ENCODE measurements around the gene TREML2. TPM values are rescaled to one million over a fixed set of nuclear protein-coding genes. Genes with fewer than 3 reads are reported as not detected.
"Not testable (repeated sequence)": the region's sequence is repeated elsewhere in the genome, so short reads cannot be mapped to it uniquely, and the experiment has no call there.

The TREML2 gene
- total RNA-seq, 1 donor from 2014 or later: not detected

DNA sequence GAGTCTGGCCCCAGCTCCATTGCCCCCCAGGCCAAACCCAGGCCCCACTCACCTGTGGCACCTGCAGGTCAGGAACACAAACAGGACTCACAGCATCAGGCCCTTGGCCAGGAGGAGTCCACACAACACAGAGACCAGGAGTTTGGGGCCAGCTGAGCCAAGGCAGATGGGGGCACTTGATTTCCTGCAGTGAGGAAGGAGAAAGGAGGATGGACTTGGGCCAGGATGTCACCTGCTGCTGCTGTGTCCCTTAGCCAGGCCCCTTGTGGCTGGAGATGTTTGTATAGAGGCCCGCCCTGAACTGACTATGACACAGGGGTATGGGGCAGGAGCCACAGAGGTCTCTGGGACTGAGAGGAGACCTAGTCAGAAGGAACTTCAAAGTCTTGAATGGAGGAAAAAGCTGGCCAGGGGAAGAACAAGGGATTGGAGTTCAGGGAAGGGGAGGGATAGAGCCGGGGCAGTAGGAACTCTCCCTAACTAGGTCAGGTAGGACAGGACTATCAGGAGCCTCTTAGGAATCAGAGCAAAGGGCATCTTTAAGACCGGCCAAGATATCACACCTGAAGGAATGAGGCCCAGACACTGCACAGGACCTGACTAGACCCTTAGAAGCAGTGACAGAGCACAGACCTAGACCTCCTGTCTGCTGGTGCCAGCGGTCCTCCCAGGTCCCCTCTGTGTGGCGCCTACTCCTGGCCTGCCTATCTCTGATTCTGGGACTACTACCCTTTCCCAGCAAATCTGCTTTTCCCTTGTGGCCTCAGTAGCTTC, 8.8 kb upstream of the TREML2 start:
- DNase-seq (ENCODE audit: extremely low read depth, low read depth, low spot score): no peak

DNA sequence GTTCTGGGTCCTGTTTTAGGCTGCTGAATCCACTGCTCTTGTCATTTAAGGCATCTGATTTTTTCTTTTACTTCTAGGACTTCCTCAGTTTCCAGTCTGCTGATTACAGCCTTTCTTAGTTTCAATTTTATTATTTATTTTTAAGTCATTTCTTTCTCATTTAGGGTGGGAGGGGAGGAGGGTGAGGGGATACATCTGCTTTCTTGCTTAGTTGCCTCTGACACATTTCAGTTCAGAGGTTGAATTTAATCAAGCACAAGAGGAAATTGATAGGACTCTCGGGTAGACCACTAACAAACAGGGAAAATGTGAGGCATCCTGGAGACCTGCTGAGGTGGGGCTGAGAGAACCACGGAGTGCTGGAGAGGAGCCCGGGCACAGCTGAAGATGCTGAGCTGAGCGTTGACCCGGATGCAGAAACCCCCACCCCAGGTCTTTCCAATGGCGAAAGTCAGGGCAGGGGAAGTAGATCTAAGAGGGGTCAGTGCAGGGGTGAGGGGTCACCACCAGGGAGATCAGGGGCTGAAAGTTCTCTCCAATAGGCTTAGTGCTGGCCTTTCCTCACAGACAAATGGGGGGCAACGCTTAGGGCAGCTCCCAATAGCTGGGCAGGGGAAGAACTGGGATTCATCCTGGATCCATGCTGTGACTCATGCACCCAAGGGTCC, 7.6 kb upstream of the TREML2 start:
- no peak for DNase-seq (ENCODE audit: extremely low read depth, low read depth, low spot score)

DNA sequence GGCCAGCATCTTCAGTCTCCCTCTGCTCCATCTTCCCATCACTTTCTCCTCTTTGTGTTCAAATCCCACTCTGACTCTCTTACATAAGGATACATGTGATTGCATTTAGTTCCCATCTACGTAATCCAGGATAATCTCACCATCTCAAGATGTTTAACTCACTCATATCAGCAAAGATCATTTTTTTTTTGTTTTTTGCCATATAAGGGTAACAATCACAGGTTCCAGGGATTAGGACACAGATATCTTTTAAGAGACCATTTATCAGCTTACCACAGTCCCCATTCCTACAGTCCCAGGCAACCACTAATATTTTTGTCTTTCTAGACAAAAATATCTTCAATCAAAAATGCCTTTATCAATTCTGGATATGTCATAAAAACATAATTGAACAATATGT, 3.2 kb upstream of the TREML2 start:
- no peak for DNase-seq (ENCODE audit: extremely low read depth, low read depth, low spot score)

DNA sequence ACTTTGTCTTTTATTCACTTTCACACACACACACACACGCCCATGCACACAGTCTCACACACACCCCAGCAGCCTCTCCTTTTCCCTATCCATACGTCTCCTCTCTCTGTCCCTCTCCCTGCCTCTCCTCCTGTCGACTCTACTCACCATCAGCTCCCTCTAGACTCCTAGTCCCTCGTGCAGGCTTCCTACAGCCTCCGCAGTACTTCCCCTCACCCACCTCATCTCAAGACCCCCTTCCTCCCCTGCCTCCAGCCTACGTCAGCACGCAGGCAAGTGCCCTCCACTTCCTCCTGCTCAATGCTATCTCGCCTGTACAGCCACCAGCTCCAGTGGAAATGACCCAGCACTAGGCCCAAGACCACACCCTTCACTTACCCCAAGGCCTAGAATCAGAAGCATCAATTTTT, 820 bp upstream of the TREML2 start:
- no peak for DNase-seq (ENCODE audit: extremely low read depth, low read depth, low spot score)

DNA sequence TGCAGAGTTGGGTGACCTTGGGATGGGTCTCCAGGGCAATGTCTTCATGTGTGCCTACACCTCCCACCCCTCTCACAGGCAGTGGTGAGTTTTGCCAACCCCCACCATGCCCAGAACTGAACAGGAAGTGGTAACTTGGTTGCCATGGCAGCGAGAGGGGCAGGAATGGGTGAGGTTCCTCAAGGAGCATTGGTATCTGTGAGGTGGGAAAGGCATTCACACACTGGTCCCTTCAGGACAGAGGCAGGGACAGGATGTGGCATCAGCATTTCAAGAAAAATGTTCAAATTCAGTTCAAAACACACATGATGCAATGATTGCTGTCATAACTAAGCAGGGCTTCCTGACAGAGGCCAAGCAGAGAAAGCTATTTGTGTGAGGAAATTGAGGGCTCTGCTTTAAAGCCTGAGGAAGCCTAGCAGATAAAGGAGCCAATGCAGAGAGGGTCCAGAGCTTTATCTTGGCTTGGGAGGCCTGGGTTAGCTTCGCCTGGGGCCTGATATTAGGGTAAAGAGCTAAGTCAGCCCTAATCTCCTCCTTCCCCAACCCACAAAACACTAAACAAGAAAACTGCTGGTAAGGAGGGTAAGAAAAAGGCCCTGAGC, 551 bp downstream of the TREML2 start:
- no peak for DNase-seq (ENCODE audit: extremely low read depth, low read depth, low spot score)

DNA sequence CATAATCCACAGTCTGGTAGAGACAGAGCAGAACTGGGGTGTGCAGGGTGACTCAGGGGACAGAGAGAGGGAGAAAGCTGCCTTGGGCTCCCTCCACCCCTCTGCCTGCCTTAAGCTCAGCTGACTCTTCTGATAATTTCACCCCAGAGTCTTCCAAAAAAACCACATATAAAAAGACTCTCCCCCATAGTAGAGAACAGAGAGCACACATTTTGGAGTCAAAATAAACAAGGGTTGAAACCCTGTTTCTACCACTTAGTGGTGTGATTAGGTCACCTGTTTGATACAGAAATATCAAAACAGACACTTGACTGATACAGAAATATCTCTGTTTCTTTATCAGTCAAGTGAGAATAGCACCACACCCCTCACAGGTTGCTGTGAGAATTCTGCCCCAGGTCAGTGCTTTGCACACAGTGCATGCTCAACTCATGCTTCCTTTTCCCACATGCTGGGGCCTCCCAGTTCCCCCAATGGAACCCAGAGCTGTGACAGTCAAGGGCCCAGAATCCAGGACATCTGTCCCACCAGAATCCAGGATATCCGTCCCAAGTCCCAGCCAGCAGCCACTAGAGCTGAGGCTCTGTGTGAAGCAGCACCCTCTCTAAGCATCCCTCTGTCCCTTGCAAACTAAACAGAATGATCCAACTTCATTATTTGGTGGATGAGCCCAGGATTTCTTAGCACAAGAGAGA, 1.2 kb downstream of the TREML2 start:
- DNase-seq (ENCODE audit: extremely low read depth, low read depth, low spot score): no peak

DNA sequence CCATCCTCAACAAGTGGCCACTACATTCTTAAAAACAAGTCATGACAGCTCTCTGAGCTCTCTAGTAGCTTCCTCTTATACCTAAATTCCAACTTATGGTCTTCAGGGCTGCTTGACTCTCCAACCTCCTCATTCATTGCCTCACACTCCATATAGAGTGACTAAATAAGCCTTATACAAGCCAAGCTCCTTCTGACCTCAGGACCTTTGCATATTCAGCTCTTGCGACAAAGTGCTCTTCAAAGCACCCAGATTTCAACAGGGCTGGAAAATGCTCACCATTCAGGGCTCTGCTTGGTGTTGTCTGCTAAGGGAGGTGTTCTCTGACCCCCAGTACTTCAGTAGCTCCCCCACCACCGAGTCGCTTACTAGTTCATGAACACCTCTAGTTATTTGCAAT, 3.7 kb downstream of the TREML2 start:
- no peak for DNase-seq (ENCODE audit: extremely low read depth, low read depth, low spot score)

DNA sequence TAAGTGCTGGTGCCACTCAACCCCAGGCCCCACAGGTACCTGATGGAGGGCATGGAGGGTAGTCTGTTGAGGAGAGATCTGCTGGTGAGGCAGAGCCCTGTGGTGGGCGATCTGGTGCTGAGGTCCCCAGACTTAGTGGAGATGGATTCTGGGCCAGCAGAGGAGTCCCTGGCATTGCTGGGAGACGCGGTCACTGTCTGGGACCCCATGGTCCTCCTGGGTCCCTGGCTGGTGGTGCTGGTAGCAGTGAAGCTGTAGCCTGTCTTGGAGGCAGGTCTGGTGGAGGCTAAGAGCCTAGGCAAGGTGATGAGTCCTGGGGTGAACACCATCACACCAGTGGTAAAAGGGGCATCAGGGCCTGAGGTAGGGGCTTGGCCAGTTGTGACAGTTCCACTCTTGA, 6.6 kb downstream of the TREML2 start:
- no peak for DNase-seq (ENCODE audit: extremely low read depth, low read depth, low spot score)

DNA sequence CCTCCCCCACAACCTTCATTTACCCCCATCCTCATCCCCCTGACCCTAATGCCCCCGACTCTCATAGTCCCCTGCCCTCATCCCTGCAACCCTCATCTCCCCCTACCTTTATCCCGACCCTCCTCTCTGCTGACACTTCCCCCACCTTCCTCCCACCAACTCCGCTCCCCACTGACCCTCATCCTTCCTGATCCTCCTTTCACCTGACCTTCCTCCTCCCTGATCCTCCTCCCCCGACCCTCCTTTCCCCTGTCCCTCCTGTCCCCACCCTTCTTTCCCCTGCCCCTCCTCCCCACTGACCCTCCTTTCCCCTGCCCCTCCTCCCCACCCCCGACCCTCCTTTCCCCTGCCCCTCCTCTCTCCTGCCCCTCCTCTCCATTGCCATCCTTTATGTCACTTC, 7.1 kb downstream of the TREML2 start:
- no peak for DNase-seq (ENCODE audit: extremely low read depth, low read depth, low spot score)

DNA sequence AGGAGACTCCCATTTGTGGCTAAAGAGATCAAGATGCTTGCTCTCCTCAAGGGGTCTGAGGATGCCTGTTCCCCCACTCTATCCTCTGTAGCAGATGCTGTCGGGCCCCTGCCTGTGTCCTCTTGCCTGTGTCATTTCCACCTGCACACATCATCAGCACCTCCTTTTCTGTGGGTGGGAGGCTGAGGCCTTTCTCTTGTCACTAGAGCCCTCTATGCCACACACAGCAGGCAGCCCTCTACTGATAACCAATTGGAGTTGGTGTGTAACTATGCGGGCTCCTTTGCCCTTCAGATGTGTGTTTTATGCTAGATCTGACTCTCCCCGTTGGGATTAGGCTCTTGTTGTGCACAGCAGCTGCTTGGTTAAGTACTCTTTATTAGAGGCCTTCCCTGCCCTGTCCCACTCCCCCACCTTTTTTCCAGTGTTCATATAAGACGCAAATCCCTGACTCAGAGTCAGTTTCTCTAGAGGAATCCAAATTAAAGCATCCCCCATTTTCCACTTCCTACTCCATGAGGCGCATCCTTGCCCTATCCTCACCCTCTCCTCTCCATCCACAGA, 7.7 kb downstream of the TREML2 start:
- DNase-seq (ENCODE audit: extremely low read depth, low read depth, low spot score): no peak

DNA sequence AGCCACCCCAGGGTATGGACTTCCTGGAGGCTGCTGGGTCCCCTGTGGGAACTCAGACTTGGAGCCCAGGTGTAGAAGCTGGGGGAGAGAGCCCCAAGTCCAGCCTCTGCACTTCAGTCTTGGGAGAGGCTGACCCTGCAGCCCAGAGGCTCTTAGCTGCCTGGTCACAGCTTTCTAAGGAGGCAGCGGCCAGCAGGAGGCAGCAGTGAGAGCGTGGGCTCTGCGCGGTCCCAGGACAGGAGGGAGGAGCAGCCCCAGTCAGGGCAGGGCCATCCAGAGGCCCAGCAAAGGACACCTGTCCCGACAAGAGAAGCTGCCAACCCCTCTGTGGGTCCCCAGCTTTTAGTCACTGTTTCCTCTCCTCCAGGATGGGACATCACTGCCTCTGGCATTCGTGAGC, 9.4 kb downstream of the TREML2 start:
- DNase-seq (ENCODE audit: extremely low read depth, low read depth, low spot score): no peak

DNA sequence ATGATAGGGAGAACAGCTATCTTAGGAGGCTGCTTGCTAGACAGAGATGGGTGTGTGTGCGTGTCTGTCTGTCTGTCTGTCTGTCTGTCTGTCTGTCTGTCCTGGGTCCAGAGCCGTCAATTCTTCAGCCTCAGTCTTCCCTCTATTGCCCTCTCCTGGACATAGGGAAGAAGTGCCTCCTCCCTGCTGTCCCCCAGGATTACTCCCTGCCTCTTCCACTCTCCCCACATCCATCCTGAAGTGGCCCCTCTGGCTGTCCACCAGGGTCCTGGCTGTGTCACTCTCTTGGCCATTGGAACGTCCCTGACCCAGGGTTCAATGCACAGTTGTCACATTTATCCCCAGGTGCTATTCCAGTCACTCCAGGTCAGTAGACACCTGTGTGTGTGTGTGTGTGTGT, 10.2 kb downstream of the TREML2 start:
- DNase-seq (ENCODE audit: extremely low read depth, low read depth, low spot score): no peak

DNA sequence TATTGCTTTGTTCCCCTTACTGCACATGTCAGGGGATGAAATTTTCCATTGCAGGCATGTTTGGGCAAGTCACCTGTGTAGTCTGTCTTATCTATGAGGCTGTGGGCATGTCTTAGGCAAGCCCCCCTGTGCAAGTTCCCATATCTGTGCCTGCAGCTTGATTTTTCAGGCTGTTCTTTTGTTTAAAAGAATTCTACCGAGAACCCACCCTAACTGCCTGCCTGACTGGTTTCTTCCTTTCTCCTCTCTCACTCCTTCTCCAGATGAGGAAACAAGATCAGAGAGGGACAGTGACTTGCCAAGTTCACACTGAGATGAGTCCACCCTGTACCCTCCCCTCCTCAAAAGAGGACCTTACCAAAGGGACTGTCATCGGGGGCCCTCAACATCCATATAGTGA, 11.0 kb downstream of the TREML2 start:
- no peak for DNase-seq (ENCODE audit: extremely low read depth, low read depth, low spot score)

DNA sequence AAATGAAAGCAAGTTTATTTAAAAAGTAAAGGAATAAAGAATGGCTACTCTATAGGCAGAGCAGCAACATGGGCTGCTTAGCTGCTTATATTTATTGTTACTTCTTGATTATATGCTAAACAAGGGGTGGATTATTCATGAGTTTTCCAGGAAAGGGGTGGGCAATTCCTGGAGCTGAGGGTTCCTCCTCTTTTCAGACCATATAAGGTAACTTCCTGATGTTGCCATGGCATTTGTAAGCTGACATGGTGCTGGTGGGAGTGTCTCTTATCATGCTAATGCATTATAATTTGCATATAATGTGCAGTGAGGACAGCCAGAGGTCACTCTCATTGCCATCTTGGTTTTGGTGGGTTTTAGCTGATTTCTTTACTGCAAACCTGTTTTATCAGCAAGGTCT, 11.9 kb downstream of the TREML2 start:
- DNase-seq (ENCODE audit: extremely low read depth, low read depth, low spot score): not testable (repeated sequence)

DNA sequence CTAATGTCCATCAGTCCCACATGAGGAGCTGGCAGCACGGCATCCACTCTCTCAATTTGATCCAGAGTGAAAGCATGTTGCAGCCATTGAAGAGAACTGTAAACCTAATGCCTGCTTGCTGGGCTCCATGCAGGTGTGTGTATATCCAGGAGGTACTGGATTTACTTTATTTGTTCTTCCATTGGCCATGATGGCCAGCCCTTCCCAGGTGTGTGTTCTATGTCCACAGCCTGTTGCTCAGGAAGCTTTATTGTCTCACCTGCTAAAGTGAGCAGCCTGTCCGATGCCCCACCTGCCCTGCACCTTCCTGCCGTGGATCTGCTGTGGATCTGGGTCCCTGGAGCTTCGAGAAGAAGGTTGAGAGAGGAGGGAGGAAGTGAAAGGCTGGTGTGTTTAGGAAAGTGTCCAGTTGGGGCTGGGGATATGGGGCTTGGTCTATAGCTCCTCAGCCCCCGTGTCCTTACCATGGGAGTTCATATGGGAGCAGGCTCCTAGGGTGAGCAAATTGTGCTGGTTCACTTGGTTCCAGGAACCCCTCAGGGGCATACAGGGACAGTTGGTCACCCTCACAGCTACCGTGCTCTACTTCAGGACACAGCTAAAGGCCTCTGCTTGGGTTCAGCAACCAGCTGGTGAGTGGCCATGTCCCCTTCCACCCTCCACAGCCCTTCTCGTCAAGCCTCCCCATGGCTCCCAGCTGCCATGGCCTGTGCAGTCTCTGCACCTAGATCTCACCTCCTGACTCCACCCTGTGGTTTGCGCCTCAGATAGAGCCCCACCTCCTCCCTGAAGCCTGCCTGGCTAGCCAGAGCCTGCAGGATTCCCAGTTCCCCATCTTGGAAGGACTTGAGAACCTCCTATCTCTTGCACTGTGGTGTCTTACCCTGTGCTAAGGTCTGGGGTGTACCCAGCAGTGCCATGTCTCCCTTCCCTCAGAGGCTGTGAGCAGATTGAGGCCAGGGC, 12.7 kb downstream of the TREML2 start:
- no peak for DNase-seq (ENCODE audit: extremely low read depth, low read depth, low spot score)

DNA sequence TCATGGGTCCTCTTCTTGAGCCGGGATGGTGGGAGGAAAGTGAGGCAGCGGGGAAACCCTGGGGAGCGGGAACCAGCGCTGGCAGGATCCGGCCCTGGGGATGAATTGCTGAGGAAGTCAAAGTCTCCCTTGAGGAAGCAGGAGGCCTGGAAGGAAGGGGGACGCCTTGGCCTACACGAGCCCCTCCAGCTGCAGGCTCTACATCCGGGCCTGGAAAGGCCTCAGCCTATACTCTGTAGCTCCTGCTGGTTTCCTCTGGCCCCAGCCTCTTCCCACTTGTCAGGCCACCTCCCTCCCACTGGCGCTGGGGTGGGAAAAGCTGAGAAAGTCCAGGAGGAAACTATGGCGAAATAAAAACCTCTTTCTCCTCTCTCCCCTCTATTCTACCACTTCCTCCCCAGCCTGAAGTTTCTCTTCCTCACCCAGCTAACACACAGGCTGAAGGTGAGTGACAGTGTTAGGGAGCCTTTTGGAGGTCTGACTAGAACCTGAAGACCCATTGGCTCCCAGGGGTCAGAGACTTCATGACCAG, 14.9 kb downstream of the TREML2 start:
- no peak for DNase-seq (ENCODE audit: extremely low read depth, low read depth, low spot score)

DNA sequence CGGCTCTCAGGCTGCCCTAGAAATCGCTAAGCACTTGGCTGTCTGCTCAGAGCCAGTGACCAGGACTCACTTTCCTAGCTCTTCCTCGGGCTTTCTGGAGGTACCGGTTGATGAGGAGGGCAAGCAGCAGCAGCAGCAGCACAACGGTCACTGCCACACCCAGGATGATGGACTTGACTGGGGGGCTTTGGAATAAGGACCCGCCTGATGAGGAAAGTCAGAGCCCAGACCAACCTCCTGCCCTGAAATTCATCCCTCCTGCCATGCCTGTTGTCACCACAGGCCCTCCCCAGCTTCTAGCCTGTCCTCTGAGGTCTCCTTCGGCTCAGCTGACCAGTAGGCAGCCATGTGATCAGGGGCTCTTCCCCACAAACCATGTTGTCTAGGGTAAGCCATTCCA, 16.2 kb downstream of the TREML2 start:
- no peak for DNase-seq (ENCODE audit: extremely low read depth, low read depth, low spot score)

DNA sequence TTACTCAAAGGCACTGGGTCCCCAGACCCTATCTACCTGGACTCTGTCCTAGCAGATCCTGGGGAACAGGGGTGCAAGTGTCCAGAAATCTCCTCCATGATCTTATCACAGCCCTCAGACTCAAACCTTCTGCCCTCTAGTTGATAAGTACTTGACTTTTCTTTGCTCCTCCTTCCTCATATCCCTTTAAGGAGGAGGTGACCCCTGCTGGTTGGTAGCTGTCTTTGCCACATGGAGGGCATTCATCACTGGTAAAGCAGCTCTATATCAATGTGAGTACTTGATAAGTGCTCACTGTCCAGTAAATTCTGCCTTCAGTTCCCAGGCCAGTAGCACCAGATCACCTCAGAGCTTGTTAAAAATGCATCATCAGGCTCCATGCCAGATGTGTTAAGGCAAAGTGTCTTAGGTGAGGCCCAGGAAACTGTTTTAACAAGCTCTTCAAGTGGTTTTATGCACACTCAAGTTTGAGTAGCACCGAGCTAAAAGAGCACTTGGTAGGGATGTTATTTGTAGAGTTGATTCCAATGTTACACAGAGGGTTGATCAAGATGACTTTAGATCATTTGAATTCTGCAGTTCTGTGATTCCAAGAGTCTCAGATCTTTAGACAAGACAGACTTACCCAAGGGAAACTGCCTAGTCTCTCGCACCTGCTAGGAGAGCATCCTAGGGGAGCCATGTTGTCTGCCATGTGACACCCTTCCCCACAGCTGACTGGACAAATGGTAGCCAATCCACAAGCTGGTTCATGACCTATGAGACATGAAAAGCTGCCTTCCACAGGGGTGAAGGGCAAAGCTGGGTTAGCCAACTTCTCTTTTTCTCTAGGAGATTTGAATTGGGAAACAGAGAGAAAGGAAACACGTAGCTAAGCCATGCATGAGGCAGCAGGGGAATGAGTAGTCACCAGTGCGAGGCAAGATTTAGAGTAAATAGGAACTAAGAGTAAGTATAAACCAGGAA, 18.6 kb downstream of the TREML2 start:
- peak; percentile 23 for DNase-seq (ENCODE audit: extremely low read depth, low read depth, low spot score)

DNA sequence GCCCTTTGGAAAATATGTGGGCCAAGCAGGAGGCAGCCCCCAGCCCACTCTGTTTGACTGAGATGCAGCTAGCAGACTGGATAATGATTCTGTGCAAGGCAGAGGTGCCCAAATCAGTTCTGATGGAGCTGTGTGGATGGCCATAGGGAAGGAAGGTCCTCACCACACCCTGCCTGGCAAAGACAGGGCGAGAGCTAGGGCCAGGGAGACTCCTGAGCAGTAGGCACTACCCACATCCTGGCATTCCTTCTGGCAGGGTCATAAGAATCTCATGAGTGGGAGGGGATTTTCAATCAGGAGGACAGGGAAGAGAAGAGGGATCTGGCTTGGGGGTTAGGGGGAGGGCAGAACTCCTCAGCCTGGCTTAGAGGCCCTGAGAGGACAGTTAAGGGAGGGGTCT, 19.4 kb downstream of the TREML2 start:
- no peak for DNase-seq (ENCODE audit: extremely low read depth, low read depth, low spot score)
